ENCODE data around the gene BCL7A.
"Not testable (repeated sequence)": the region's sequence is repeated elsewhere in the genome, so short reads cannot be mapped to it uniquely, and the experiment has no call there.

Gene BCL7A

GRCh38 chr12:122100568-122100967, 78.9 kb downstream of the BCL7A start:
- Histone ChIP-seq H3K4me2 (ENCODE audit: low read depth, low read length) (no peak overlapping the region), H3K27me3 (replicated peaks; ENCODE audit: insufficient read depth, low read length) (no peaks in the 10 kb centered on the region), H3K79me2 (ENCODE audit: low read length) (peaks cover 84% of the 10 kb centered on the region), H4K20me1 (ENCODE audit: insufficient read depth, low read length) (no peaks in the 10 kb centered on the region; the same call in 1 of the 2 replicates), H3K9ac (ENCODE audit: low read length) (no peak overlapping the region), H3K27ac (ENCODE audit: low read length) (no peak overlapping the region), H3K9me3 (replicated peaks; ENCODE audit: insufficient read depth, low read length) (no peaks in the 10 kb centered on the region), H3K9me2 (replicated peaks; ENCODE audit: insufficient read depth, low read length) (no peaks in the 10 kb centered on the region), H3K4me3 (ENCODE audit: low read length) (no peak overlapping the region), H2AFZ (ENCODE audit: low read length) (no peak overlapping the region), H3F3A (ENCODE audit: insufficient read depth, low read length) (no peaks in the 10 kb centered on the region), H3K36me3 (replicated peaks; ENCODE audit: insufficient read depth, low read length) (no peaks in the 10 kb centered on the region), H3K4me1 (ENCODE audit: low read length) (no peaks in the 10 kb centered on the region)
- no peak for TF ChIP-seq EZH2 (optimal IDR thresholded peaks at IDR 0.05; ENCODE audit: low read depth, low read length)
- TF ChIP-seq, protein P1, sequence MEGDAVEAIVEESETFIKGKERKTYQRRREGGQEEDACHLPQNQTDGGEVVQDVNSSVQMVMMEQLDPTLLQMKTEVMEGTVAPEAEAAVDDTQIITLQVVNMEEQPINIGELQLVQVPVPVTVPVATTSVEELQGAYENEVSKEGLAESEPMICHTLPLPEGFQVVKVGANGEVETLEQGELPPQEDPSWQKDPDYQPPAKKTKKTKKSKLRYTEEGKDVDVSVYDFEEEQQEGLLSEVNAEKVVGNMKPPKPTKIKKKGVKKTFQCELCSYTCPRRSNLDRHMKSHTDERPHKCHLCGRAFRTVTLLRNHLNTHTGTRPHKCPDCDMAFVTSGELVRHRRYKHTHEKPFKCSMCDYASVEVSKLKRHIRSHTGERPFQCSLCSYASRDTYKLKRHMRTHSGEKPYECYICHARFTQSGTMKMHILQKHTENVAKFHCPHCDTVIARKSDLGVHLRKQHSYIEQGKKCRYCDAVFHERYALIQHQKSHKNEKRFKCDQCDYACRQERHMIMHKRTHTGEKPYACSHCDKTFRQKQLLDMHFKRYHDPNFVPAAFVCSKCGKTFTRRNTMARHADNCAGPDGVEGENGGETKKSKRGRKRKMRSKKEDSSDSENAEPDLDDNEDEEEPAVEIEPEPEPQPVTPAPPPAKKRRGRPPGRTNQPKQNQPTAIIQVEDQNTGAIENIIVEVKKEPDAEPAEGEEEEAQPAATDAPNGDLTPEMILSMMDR (IDR thresholded peaks at IDR 0.05; ENCODE audit: low read length), result no peak
- TF ChIP-seq EZH2phosphoT487 (IDR thresholded peaks at IDR 0.05; ENCODE audit: low read length), result no peak
- DNase-seq, result no peak

GRCh38 chr12:122102331-122102730, 80.6 kb downstream of the BCL7A start:
- no peaks in the 10 kb centered on the region for H3K36me3 ChIP-seq (replicated peaks; ENCODE audit: insufficient read depth, low read length)
- no peak overlapping the region for H3K4me3 ChIP-seq (ENCODE audit: low read length)
- H3K27me3 ChIP-seq (replicated peaks; ENCODE audit: insufficient read depth, low read length), result no peaks in the 10 kb centered on the region
- no peaks in the 10 kb centered on the region; the same call in 1 of the 2 replicates for H4K20me1 ChIP-seq (ENCODE audit: insufficient read depth, low read length)
- peaks cover 85% of the 10 kb centered on the region for H3K79me2 ChIP-seq (ENCODE audit: low read length)
- no peak for TF ChIP-seq EZH2 (optimal IDR thresholded peaks at IDR 0.05; ENCODE audit: low read depth, low read length)
- DNase-seq, result no peak
- no peak overlapping the region for H3K27ac ChIP-seq (ENCODE audit: low read length)
- H3K9ac ChIP-seq (ENCODE audit: low read length), result no peak overlapping the region
- H3K9me2 ChIP-seq (replicated peaks; ENCODE audit: insufficient read depth, low read length), result no peaks in the 10 kb centered on the region
- H3K4me1 ChIP-seq (ENCODE audit: low read length), result no peaks in the 10 kb centered on the region
- no peaks in the 10 kb centered on the region for H3K9me3 ChIP-seq (replicated peaks; ENCODE audit: insufficient read depth, low read length)
- no peak overlapping the region for H2AFZ ChIP-seq (ENCODE audit: low read length)
- no peak overlapping the region for H3K4me2 ChIP-seq (ENCODE audit: low read depth, low read length)
- H3F3A ChIP-seq (ENCODE audit: insufficient read depth, low read length), result no peaks in the 10 kb centered on the region

DNA sequence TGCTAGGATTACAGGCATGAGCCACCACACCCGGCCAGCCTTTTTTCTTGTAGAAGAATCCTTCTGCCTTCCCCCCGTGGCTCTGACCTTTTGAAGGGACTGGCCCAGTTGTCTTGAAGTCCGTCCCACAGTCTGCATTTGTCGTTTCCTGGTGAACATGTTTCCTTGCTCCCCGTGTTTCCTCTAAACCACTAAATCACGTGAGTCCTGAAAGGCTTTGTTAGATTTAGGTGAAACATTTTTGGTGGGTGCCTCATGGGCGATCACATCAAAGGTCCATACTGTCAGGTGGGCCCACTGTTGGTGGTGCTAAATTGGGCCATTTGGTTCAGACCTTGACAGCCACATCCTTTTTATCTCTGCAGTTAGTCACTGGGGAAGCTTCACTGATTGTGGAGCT, 83.2 kb downstream of the BCL7A start:
- no peaks in the 10 kb centered on the region for H3K9me3 ChIP-seq (replicated peaks; ENCODE audit: insufficient read depth, low read length)
- no peak for DNase-seq
- no peak overlapping the region for H3K9ac ChIP-seq (ENCODE audit: low read length)
- H3K4me1 ChIP-seq (ENCODE audit: low read length), result no peaks in the 10 kb centered on the region
- H3K36me3 ChIP-seq (replicated peaks; ENCODE audit: insufficient read depth, low read length), result no peaks in the 10 kb centered on the region
- no peak overlapping the region for H2AFZ ChIP-seq (ENCODE audit: low read length)
- no peaks in the 10 kb centered on the region for H3F3A ChIP-seq (ENCODE audit: insufficient read depth, low read length)
- H3K4me3 ChIP-seq (ENCODE audit: low read length), result no peak overlapping the region
- H3K27ac ChIP-seq (ENCODE audit: low read length), result no peak overlapping the region
- H3K9me2 ChIP-seq (replicated peaks; ENCODE audit: insufficient read depth, low read length), result no peaks in the 10 kb centered on the region
- no peaks in the 10 kb centered on the region; the same call in 1 of the 2 replicates for H4K20me1 ChIP-seq (ENCODE audit: insufficient read depth, low read length)
- no peaks in the 10 kb centered on the region for H3K27me3 ChIP-seq (replicated peaks; ENCODE audit: insufficient read depth, low read length)
- no peak overlapping the region for H3K4me2 ChIP-seq (ENCODE audit: low read depth, low read length)
- H3K79me2 ChIP-seq (ENCODE audit: low read length), result peaks cover 81% of the 10 kb centered on the region
- TF ChIP-seq EZH2phosphoT487 (IDR thresholded peaks at IDR 0.05; ENCODE audit: low read length) (no peak), EZH2 (optimal IDR thresholded peaks at IDR 0.05; ENCODE audit: low read depth, low read length) (no peak)
- TF ChIP-seq, protein P1 (IDR thresholded peaks at IDR 0.05; ENCODE audit: low read length), result no peak

DNA sequence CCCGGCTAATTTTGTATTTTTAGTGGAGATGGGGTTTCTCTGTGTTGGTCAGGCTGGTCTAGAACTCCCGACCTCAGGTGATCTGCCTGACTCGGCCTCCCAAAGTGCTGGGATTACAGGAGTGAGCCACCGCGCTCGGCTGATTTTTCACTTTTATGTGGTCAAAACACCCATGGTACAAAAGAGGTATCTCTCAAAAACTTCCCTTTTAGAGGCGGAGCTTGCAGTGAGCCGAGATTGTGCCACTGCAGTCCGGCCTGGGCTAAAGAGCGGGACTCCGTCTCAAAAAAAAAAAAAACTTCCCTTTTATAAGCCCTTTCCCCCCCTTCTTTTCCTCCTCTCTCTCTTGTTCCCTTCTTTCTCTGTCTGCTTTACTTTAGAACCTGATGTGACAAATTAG, 83.8 kb downstream of the BCL7A start:
- H3K4me1 ChIP-seq (ENCODE audit: low read length); H3K27me3 ChIP-seq (replicated peaks; ENCODE audit: insufficient read depth, low read length); H3K4me2 ChIP-seq (ENCODE audit: low read depth, low read length); H3K9me2 ChIP-seq (replicated peaks; ENCODE audit: insufficient read depth, low read length); H3K9me3 ChIP-seq (replicated peaks; ENCODE audit: insufficient read depth, low read length); H3K4me3 ChIP-seq (ENCODE audit: low read length); H3F3A ChIP-seq (ENCODE audit: insufficient read depth, low read length); H4K20me1 ChIP-seq (ENCODE audit: insufficient read depth, low read length); H3K9ac ChIP-seq (ENCODE audit: low read length); H3K27ac ChIP-seq (ENCODE audit: low read length); DNase-seq; H3K36me3 ChIP-seq (replicated peaks; ENCODE audit: insufficient read depth, low read length); H2AFZ ChIP-seq (ENCODE audit: low read length): not testable (repeated sequence)
- H3K79me2 ChIP-seq (ENCODE audit: low read length), result peaks cover 81% of the 10 kb centered on the region
